ENCODE measurements around the gene TMEM132E. TPM values are rescaled to one million over a fixed set of nuclear protein-coding genes. Genes with fewer than 3 reads are reported as not detected.

Gene TMEM132E
- total RNA-seq, 1 experiment from 2014 or later = not detected

DNA sequence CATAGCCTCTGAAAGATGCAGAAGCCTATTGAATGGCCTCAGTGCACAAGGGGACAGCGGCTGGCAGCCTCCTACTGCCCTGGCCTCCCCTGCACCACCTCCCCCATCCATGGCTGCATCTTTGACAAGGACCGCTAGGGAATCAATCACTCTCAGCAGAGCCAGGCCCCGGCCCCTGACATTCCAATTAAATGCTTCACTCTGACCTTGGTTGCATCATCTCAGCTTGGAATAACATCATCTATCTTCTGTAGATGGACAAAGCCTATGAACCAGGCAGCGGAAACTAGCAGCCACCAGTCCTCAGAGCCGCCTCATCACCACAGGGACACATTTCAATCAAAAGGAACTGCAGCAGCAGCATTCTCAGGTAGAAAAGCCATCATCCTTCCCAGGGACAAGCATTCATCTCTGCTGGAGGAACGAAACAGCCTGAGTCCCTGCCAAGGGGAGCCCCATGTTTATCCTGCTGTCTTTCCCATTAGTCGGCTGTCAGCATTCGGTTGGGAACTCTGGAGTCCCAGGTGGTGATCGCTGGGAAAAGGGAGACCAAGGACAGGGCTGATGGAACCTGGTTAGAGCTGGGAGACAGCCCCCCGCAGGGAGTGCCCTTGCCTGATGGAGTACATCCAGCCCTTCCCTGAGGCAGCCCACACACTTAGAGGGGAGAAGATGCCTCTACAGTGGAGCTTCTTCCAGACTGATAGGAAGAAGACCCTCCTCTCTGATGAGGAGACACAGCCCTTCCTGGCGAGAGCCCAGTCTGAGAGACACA lies 11.5 kb upstream of the TMEM132E start:
- no peak for DNase-seq (ENCODE audit: low spot score)

DNA sequence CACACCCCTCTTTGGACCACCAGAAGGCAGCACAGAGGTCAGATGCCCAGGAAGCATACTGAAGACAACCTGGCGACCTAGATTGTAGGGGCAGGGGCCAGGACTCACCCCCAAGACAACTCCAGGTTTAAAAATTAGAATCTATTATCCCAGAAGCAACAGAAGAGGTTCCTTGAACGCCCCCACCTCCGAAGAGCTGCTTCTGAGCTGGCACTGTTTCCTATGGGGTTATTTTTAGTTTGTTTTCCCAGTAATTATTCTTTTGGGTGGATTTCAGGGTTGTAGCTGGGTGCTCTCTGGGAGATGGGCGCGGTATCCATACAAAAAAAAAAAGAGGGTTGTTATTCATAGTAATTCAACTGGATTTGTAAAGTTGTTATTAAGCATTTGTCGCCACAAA lies 10.4 kb upstream of the TMEM132E start:
- no peak for DNase-seq (ENCODE audit: low spot score)

DNA sequence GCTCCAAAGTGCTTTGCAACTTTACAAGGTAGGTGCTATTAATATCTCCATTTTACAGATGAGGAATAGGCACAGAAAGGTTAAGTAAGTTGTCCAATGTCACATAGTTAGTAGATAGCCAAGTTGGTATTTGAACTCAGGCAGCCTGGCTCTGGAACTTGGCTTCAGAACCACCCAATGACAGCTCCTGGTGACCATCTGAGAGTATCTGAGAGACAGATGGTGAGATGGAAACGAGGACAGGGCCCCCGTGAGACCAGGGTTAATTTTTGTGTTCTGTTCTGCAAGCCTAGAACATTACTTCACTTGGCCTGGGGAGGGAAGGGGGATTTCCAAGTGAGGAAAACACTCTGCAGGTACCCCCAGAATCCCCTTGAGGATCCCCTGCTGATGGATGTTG lies 9.8 kb upstream of the TMEM132E start:
- no peak for DNase-seq (ENCODE audit: low spot score)

DNA sequence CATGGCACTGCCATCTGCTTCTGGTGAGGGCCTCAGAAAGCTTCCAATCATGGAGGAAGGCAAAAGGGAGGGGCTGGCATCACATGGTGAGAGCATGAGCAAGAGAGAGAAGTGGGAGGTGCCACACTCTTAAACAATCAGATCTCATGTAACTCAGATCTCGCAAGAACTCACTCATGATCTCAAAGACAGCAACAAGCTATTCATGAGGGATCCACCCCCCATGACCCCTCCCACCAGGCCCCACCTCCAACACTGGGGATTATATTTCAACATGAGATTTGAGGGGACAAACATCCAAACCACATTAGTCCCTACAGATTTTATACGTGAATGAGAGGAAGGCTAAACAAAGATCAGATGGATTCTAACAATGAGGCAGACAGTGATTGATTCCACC lies 8.9 kb upstream of the TMEM132E start:
- DNase-seq (ENCODE audit: low spot score) = no peak

DNA sequence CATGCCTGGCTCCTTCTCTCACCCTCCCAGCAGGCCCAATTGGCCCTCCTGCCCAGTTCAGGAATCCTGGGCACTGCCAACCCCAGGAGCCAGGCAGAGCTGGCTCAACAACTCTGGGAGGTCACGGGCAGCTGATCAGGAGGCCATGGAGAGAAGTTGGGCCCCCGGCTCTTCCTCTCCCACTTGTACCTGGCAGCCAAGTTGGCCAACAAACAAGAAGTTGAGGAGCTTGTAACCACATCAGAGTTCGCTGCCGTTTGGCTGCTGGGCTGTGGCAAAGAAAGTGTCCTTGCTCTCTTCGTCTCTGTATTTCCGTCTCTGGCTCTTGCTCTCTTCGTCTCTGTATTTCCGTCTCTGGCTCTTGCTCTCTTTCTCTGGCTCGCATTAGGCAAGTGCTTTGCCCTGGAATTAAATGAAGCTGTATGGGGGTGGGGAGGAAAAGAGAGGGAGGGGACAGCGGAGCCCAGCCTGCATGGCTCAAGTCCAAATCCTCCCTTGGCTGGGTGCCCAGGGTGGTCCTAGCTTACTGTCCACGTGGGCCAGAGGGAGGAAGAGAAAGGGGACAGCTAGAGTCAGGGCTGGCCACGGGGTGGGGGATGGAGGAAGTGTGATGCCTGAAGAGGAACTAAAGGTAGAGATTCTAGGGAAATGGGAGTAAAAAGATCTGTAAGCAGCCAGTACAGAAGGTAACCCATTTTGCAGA lies 7.8 kb upstream of the TMEM132E start:
- no peak for DNase-seq (ENCODE audit: low spot score)

DNA sequence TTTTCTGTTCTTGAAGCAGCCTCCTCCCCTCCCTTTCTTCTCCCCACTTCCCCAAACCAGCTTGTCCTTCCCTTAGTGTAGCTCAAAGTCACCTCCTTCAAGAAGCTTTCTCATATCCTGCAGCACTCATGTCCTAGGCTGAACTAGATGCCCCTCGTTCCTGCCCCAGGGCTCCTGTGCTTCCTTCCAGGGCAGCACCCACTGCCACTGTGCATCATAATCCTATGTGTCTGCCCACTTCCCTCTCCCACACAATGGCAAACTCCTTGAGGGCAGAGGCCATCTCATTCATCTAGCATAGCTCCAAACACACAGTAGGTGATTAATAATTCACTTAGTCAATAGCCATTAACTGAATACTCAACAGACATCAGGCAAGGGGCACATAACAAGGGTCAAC lies 6.9 kb upstream of the TMEM132E start:
- no peak for DNase-seq (ENCODE audit: low spot score)

DNA sequence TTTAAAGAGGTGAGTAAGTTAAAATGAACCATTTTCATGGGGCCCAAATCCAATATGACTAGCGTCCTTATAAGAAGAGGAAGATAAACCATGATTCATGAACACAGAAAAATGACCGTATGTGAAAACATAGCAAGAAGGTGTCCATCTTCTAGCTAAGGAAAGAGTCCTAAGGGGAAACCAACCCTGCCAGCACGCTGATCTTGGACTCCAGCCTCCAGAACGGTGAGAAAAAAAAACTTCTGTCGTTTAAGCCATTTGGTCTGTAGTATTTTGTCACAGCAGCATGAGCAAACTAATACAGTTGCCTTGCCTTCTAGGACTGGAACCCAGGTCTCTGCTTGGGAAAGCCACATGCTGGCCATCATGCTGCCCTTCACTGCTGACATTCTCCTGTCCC lies 4.2 kb upstream of the TMEM132E start:
- no peak for DNase-seq (ENCODE audit: low spot score)

- DNase-seq (ENCODE audit: low spot score) = no peak
Observed at GRCh38 chr17:34578016-34578415, 1.4 kb upstream of the TMEM132E start.

- no peak for DNase-seq (ENCODE audit: low spot score)
Observed at GRCh38 chr17:34578656-34579016, 746 bp upstream of the TMEM132E start.

DNA sequence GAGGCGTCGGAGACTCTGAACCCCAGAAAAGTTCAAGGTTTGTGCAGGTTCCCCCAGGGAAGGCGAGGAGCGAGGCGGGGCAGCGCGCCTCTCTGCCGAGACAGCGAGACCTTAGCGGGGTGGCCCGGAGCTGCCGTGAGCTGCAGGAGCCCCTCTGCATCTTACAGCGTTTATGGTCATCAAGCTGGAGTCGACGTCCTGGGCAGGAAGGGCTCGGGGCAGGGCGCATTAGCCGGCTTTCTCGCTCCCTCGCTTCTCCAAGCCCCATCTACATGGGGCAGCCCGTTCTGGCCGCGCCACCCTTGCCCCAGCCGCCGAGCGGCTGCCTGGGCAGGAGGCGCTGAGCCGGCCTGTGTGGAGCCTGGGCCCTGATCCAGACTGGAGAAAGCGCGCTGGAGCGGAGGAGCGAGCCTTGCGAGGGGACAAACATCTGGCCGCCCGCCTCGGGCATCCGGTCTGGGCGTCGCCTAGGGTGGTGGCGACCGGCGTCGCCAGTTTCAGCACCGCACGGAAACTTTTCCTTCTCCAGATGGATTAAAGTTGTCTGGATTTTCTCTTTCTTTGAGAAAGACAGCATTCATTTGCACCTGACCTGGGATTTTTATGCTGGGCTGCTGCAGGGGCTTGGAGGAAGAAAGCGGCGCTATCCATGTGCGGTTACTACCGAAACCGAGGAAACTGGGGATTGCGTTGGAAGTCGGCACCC lies 750 bp downstream of the TMEM132E start:
- no peak for DNase-seq (ENCODE audit: low spot score)

GRCh38 chr17:34580685-34581445 lies 1.5 kb downstream of the TMEM132E start:
- DNase-seq (ENCODE audit: low spot score) = no peak

- DNase-seq (ENCODE audit: low spot score) = no peak
Observed at GRCh38 chr17:34581446-34582184, 2.2 kb downstream of the TMEM132E start.

DNA sequence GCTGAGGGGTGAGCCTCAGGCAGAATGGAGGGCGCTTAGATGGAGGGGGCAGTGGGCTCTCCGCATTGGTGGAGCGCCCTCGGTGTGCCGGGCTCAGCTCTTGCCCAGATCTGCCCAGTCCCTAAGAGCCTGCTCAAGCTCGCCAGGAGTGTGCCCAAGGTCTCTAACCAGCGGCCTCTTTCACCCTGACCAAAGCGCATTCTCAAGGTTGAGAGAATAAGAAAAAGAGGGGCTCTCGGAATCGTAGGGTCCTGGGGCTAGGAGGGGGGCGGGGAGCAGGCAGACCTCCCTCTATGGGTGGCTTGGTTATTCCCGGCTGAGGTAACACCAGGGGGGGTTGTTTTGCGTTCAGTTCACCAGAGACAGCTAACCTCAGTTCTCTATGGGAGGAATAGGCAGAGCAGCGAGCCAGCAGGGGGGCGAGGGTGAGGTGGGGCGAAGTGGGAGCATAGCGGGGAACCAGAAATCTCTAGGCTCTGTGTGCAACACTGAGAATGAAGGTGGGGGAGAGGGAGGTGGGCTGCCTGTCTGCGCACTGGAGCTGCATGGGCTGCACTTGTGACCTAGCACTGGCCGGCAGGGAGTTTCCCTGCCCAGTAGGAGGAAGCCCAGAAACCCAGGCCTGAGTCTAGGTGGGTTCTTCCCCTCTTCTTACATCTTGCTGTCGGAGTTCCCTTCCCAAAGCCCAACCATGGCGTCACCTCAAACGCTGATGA lies 3.0 kb downstream of the TMEM132E start:
- no peak for DNase-seq (ENCODE audit: low spot score)

DNA sequence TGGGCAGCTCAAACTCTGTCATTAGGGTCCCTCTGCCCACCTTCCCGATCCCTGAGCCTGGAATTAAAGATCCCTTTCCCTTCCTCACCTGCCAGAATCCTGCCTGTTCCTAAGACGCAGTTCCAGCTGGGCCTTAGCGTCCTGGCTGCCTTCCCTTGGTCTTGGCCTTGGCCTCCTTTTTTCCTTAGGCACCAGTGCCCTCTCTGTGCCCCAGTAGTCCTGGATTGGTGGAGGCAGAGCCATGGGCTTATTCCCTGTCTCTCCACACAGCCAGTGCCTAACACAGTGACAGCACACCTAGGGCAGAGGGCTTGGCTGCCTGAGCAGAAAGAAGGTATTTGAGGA lies 3.5 kb downstream of the TMEM132E start:
- no peak for DNase-seq (ENCODE audit: low spot score)

- DNase-seq (ENCODE audit: low spot score) = peak; percentile 41
Observed at GRCh38 chr17:34584805-34585416, 5.5 kb downstream of the TMEM132E start.

DNA sequence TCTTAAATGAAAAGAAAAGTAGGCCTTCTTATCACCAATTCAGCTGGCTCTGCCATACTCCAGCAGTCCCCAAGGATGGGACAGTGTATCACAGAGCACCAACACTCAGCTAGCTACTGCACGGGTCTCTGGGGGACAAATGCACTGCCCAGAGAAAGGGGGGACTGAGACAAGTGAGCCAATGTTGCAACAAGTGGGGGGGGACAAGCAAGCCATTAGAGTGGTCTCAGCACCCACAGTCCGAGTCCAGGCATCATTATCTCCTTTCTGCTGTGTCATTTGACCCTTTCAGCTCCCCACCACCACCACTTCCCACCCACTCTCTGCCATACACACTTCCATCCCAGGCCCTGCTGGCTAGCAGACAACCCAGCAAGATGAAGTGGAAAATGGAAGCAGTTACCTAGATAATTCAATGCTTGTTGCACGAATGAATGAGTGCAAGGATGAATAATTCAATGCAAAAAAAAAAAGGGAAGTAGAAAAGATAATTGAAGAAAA lies 7.0 kb downstream of the TMEM132E start:
- DNase-seq (ENCODE audit: low spot score) = no peak

GRCh38 chr17:34588266-34588665 lies 8.9 kb downstream of the TMEM132E start:
- DNase-seq (ENCODE audit: low spot score) = no peak

DNA sequence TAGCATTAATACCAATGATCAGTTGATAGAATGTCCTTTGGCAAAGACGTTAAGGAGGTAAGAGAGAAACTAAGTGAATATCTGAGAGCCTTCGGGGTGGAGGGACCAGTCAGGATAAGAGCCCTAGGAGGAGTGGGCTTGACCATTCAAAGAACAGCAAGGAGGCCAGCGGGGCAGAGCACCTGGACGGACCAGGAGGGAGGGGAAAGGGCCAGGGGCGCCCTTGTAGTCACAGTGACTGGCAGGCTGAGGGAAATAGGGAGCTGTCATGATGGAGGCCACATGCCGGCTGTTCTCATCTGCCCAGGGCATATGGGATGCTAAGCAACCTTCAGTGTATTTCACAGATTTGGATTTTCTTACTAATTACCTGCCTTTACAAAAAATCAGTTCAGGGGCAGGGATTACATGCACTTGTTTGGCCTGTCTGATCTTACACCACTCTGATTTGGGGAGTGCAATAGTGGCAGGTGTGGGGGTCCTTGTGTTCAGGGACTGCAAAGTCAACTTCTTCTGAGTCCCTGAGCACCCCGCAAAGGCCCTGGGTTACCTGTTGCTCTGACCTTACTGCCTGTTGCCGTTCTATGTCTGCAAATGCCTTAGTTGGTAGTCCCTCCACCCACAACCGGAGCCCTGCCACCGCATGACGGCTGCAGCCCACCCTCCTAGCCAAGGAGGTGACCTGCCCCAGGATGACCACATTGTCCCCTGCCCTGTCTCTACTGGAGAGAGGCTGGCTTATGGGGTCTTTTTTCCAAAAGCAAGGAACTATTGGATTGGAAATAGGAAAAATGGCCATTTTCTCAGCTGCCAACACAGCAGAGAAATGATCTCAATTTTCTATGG lies 10.0 kb downstream of the TMEM132E start:
- no peak for DNase-seq (ENCODE audit: low spot score)

DNA sequence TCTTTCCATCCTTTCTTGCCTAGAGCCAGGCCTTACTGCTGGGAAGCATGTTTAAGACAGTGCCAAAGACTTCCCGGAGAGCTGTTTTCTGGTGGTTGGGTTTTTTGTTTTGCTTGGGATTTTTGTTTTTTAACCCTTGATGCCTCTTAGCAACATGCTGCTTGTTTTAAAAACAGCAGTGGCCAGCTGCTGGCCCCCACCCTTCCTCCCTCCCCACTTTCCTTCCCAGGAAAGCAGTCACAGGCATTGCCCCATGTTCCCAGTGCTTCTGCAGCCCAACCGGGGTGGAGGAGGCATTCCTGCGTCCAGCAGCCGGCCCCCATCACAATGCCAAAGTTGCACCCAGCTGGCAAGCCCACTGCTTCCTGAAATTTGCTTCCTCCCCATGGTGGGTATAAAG lies 12.6 kb downstream of the TMEM132E start:
- DNase-seq (ENCODE audit: low spot score) = no peak
